Fibroblast of mammary gland (primary cell): Measurements from ENCODE around the gene CHCHD10.

Source experiments
- DNase-seq: peaks from one replicate; pipeline ENCODE4 v3.0.0-alpha.2; 2010; ENCODE audit warnings: low read depth
- H3K4me3 ChIP-seq: 2 replicates; pipeline ENCODE4 v1.5.1; 2011; ENCODE audit warnings: low read depth, mild to moderate bottlenecking, low read length, moderate library complexity; ENCODE audit not compliant: control insufficient read depth
- CTCF ChIP-seq: conservative IDR thresholded peaks from 2 replicates; pipeline ENCODE4 v1.5.1; 2011; ENCODE audit warnings: low read depth, low read length, inconsistent platforms; ENCODE audit not compliant: control insufficient read depth, insufficient read depth

CHCHD10 gene

GRCh38 chr22:23787600-23787896 is 19.8 kb upstream of the CHCHD10 start:
- H3K4me3 ChIP-seq = peak overlapping the region; percentile 71
- no peak for TF ChIP-seq CTCF
- DNase-seq = no peak

GRCh38 chr22:23786752-23787599 is 19.2 kb upstream of the CHCHD10 start, which contains the start of gene SMARCB1:
Gene SMARCB1, plus strand, starts transcription at chr22:23786966. Its CDS starts 204 bp downstream, at chr22:23787170.
- DNase-seq = peak; percentile 89
- peak within 1 kb of the TSS; percentile 71 for H3K4me3 ChIP-seq
- TF ChIP-seq CTCF = no peak

- peak overlapping the region; percentile 30 for H3K4me3 ChIP-seq
- no peak for DNase-seq
- no peak for TF ChIP-seq CTCF
Observed at GRCh38 chr22:23786261-23786710, 18.5 kb upstream of the CHCHD10 start.

- no peak for TF ChIP-seq CTCF
- no peak overlapping the region for H3K4me3 ChIP-seq
- DNase-seq = no peak
Observed at GRCh38 chr22:23784215-23784732, 16.5 kb upstream of the CHCHD10 start.

GRCh38 chr22:23783265-23784150 is 15.7 kb upstream of the CHCHD10 start:
- TF ChIP-seq CTCF = no peak
- H3K4me3 ChIP-seq = no peak overlapping the region
- no peak for DNase-seq

- no peak for DNase-seq
- H3K4me3 ChIP-seq = no peak overlapping the region
- TF ChIP-seq CTCF = no peak
Observed at GRCh38 chr22:23782703-23783102, 14.9 kb upstream of the CHCHD10 start.
